ENCODE data around the gene BPIFB1. TPM values are rescaled to one million over a fixed set of nuclear protein-coding genes. Genes with fewer than 3 reads are reported as not detected.

The BPIFB1 gene
- total RNA-seq, 4 donors from 2014 or later, result 0.58 to 128 TPM; not detected in 2

DNA sequence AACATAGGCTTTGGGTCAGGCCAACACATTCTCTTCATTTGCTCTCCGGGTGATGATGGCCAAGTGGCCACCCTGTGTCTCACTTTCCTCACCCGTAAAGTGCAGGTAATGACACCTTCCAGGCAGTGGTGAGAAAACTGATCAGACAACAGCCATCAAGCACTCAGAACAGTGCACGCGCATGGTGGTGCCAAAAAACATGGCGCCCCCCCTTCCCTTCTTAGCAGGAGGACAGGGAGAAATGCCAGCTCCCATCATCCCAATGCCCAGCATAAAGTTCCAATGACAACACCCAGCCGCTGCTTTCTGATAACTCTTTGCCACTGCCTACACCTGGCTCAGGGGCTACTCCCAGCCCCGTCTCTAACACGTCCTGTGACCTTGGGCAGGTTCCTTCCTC is 8.4 kb downstream of the BPIFB1 start:
- no peak for ATAC-seq
- TF ChIP-seq POLR2A (IDR thresholded peaks at IDR 0.05) (no peak), EP300 (IDR thresholded peaks at IDR 0.05) (no peak), POLR2AphosphoS5 (IDR thresholded peaks at IDR 0.05) (no peak)
- TF ChIP-seq, protein P1, sequence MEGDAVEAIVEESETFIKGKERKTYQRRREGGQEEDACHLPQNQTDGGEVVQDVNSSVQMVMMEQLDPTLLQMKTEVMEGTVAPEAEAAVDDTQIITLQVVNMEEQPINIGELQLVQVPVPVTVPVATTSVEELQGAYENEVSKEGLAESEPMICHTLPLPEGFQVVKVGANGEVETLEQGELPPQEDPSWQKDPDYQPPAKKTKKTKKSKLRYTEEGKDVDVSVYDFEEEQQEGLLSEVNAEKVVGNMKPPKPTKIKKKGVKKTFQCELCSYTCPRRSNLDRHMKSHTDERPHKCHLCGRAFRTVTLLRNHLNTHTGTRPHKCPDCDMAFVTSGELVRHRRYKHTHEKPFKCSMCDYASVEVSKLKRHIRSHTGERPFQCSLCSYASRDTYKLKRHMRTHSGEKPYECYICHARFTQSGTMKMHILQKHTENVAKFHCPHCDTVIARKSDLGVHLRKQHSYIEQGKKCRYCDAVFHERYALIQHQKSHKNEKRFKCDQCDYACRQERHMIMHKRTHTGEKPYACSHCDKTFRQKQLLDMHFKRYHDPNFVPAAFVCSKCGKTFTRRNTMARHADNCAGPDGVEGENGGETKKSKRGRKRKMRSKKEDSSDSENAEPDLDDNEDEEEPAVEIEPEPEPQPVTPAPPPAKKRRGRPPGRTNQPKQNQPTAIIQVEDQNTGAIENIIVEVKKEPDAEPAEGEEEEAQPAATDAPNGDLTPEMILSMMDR (IDR thresholded peaks at IDR 0.05), result no peak
- H3K4me3 ChIP-seq, result no peak overlapping the region
- peaks cover 65% of the 10 kb centered on the region for H3K27me3 ChIP-seq
- no peak overlapping the region for H3K27ac ChIP-seq
- no peaks in the 10 kb centered on the region for H3K4me1 ChIP-seq
- WGBS, 2 donors (ENCODE audit: low coverage in 1 of 2), result 73 to 83% methylated on average over 3 to 5 of the region's 8 CpGs
- H3K36me3 ChIP-seq, result no peaks in the 10 kb centered on the region
- peaks cover 0 to 11% (median 0%) of the 10 kb centered on the region in 3 donors for H3K9me3 ChIP-seq

DNA sequence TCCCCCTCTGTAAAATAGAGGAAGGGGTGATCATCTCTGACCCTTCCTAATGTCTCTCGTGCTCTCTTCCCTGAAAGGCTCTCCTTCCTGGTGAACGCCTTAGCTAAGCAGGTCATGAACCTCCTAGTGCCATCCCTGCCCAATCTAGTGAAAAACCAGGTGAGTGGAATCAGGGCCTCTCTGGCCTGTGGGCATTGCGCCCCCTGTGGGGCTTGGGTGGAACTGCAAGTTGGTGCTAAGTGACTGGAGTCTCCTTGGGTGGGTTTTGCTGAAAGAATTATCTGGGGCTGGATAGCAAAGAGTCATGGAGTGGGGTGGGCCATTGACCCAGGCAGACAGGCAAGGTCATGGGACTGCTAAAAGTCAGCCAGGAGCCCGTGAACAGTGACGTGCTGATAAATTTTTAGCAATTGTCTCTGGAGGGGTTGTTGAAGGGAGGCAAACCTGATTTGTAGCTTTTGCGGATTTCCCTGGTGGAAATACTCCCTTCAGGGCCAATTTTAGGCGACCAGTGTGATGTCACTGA is 8.9 kb downstream of the BPIFB1 start:
- no peak overlapping the region for H3K27ac ChIP-seq
- TF ChIP-seq, protein P1 (IDR thresholded peaks at IDR 0.05), result peak in 3 of 4 experiments; percentile 20 to 71 (median 52)
- TF ChIP-seq POLR2AphosphoS5 (IDR thresholded peaks at IDR 0.05), result no peak
- H3K36me3 ChIP-seq, result no peaks in the 10 kb centered on the region
- no peaks in the 10 kb centered on the region for H3K4me1 ChIP-seq
- 13% methylated on average over 3 of the region's 7 CpGs; no CpG with 5 or more reads in 1 of the 2 donors for WGBS, 2 donors (ENCODE audit: low coverage in 1 of 2)
- H3K4me3 ChIP-seq, result no peak overlapping the region
- H3K27me3 ChIP-seq, result peaks cover 61% of the 10 kb centered on the region
- peaks cover 0 to 11% (median 0%) of the 10 kb centered on the region in 3 donors for H3K9me3 ChIP-seq
- ATAC-seq, result no peak

DNA sequence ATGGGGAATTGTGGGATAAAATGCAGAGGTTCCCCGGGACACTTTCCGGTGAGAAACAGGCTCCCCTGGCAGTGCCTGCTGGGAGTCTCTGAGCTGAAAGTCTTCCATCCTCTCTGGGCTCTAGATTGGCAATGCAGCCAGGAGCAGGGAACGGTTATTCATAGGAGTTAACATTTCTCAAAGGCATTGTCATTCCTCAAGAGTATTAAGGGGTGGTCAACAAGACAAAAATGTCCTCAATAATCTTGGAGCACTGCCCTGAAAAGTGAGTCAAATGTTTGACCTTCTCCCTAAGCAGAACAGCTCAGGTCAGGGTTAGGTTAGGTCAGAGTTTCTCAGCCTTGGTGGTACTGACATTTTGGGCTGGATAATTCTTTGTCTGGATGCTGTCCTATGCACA is 13.2 kb downstream of the BPIFB1 start:
- Histone ChIP-seq H3K4me3 (no peak overlapping the region), H3K27ac (no peak overlapping the region), H3K9me3 (no peaks in the 10 kb centered on the region), H3K36me3 (no peaks in the 10 kb centered on the region), H3K4me1 (peaks cover 0 to 7% (median 0%) of the 10 kb centered on the region in 3 donors), H3K27me3 (peaks cover 52% of the 10 kb centered on the region)
- WGBS, 2 donors (ENCODE audit: low coverage in 1 of 2), result 0 to 54% methylated on average over 1 to 3 of the region's 3 CpGs
- no peak for TF ChIP-seq POLR2A (IDR thresholded peaks at IDR 0.05)
- TF ChIP-seq, protein P1 (IDR thresholded peaks at IDR 0.05), result no peak
- no peak for ATAC-seq

DNA sequence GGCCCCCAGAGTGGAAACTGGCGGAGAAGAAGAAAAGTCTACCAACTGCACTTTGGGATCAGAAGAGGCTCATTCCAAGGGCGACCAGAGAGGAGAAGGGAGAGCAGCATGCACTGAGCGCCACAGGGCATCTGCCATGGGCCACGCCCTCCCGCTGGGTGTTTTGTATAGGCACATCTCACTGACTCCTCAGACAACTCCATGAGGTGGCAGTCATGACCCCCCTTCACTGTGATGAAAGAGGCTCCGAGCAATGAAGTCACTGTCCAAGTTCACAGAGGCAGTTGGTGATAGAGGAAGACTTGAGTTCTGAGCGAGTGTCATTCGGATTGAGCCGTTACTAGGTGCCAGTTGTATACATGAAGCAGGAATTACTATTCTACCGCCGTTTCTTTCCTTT is 15.4 kb downstream of the BPIFB1 start:
- H3K27me3 ChIP-seq, result peaks cover 38% of the 10 kb centered on the region
- TF ChIP-seq POLR2A (IDR thresholded peaks at IDR 0.05), result no peak
- TF ChIP-seq, protein P1 (IDR thresholded peaks at IDR 0.05), result no peak
- no peak for TF ChIP-seq EP300 (IDR thresholded peaks at IDR 0.05)
- no peak for TF ChIP-seq POLR2AphosphoS5 (IDR thresholded peaks at IDR 0.05)
- WGBS, 2 donors (ENCODE audit: low coverage in 1 of 2), result 68 to 98% methylated on average over 6 to 7 of the region's 11 CpGs
- H3K27ac ChIP-seq, result no peak overlapping the region
- no peaks in the 10 kb centered on the region for H3K9me3 ChIP-seq
- no peak overlapping the region for H3K4me3 ChIP-seq
- ATAC-seq, result no peak
- no peaks in the 10 kb centered on the region for H3K36me3 ChIP-seq
- peaks cover 0 to 7% (median 0%) of the 10 kb centered on the region in 3 donors for H3K4me1 ChIP-seq

DNA sequence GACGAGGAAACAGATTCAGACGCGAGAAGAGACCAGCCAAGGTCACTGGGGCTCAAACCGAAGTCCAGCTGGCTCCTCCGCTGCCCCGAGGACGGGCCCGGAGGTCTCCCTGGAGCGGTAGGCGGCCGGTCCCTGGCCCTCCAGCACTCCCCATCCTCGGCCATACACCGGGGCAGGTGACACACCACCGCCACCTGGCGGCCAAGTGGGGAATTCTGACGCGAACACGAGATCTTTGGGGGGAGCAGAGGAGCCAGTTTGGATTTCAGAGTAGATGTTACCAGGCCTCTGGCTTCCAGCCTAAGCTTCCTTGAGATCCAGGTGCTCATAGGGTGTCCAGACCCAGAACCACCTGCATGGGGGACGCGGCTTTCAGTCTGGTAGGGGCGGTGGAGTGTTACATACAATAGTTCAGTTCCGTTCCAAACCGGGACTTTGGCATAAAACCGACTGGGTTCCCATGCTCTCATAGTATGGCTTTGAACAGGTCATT is 16.1 kb downstream of the BPIFB1 start:
- H3K9me3 ChIP-seq, result no peaks in the 10 kb centered on the region
- ATAC-seq, result peak; percentile 53
- H3K27ac ChIP-seq, result no peak overlapping the region
- peaks cover 41% of the 10 kb centered on the region for H3K27me3 ChIP-seq
- no peak overlapping the region for H3K4me3 ChIP-seq
- WGBS, 2 donors (ENCODE audit: low coverage in 1 of 2), result 0% methylated on average over 2 to 9 of the region's 24 CpGs
- TF ChIP-seq, protein P1 (IDR thresholded peaks at IDR 0.05), result peak in 3 of 4 experiments; percentile 75 to 93 (median 84)
- no peak for TF ChIP-seq POLR2A (IDR thresholded peaks at IDR 0.05)
- TF ChIP-seq POLR2AphosphoS5 (IDR thresholded peaks at IDR 0.05), result no peak
- TF ChIP-seq EP300 (IDR thresholded peaks at IDR 0.05), result no peak
- peaks cover 0 to 7% (median 0%) of the 10 kb centered on the region in 3 donors for H3K4me1 ChIP-seq
- no peaks in the 10 kb centered on the region for H3K36me3 ChIP-seq
